ENCODE results near the gene CMTR1.

DNA sequence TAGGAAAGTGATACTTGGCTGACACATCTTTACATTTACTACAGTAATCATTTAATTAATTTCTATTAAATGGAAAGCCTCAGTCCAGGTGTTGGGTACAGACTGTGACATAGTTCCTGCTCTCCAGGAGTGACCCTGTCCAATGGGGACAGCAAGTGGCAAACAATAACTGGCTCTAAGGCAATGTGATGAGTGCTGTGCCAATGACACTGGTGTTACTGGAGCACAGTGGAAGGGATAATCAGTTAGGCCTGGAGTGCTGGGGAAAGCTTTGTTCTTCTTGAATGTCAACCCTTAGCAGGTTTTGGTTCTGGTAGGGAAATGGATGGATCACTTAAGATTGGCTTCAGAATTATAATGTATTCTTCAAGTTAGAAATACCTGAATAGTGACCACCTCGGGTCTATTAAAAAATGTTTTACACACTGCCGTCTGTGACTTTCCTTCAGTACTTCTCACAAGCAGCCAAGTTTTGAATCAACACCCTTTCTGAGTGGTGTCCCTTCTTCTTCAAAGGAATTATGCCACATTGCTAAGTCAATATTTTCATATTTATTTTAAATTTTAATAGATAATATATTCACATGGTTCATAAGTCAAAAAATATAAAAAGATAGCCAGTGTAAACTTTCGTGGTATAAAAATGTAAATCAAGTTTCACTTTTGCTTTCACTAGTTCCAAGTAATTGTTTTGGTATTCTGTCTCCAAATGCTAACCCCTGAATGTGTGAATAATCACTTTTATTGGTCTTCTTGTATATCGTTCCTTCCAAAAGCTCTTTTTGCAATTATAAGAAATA lies 9.6 kb downstream of the CMTR1 start:
- TF ChIP-seq, protein P1, sequence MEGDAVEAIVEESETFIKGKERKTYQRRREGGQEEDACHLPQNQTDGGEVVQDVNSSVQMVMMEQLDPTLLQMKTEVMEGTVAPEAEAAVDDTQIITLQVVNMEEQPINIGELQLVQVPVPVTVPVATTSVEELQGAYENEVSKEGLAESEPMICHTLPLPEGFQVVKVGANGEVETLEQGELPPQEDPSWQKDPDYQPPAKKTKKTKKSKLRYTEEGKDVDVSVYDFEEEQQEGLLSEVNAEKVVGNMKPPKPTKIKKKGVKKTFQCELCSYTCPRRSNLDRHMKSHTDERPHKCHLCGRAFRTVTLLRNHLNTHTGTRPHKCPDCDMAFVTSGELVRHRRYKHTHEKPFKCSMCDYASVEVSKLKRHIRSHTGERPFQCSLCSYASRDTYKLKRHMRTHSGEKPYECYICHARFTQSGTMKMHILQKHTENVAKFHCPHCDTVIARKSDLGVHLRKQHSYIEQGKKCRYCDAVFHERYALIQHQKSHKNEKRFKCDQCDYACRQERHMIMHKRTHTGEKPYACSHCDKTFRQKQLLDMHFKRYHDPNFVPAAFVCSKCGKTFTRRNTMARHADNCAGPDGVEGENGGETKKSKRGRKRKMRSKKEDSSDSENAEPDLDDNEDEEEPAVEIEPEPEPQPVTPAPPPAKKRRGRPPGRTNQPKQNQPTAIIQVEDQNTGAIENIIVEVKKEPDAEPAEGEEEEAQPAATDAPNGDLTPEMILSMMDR (IDR thresholded peaks at IDR 0.05; ENCODE audit: poor library complexity, severe bottlenecking) = no peak
- TF ChIP-seq RAD21 (conservative IDR thresholded peaks at IDR 0.05) (no peak), EP300 (conservative IDR thresholded peaks at IDR 0.05; ENCODE audit: poor library complexity, severe bottlenecking) (no peak), EZH2 (IDR thresholded peaks at IDR 0.05; ENCODE audit: borderline replicate concordance, insufficient read depth, low read length, poor library complexity, severe bottlenecking) (no peak), POLR2AphosphoS5 (IDR thresholded peaks at IDR 0.05) (no peak)

Data from neural cell (in vitro differentiated cells).